HG02798 (cell line): ENCODE results near the gene NOG.

Experiments used
- ATAC-seq: cut with Tn5 transposase; IDR thresholded peaks from one replicate; pipeline ENCODE4 v1.9.1; 2021; ENCODE audit warnings: mild to moderate bottlenecking; ENCODE audit not compliant: unreplicated experiment, poor library complexity

The NOG gene

GRCh38 chr17:56596691-56597494, 3.4 kb downstream of the NOG start:
- ATAC-seq, result no peak

- ATAC-seq, result no peak
These were observed 4.0 kb downstream of the NOG start for GRCh38 chr17:56597495-56597990.

DNA sequence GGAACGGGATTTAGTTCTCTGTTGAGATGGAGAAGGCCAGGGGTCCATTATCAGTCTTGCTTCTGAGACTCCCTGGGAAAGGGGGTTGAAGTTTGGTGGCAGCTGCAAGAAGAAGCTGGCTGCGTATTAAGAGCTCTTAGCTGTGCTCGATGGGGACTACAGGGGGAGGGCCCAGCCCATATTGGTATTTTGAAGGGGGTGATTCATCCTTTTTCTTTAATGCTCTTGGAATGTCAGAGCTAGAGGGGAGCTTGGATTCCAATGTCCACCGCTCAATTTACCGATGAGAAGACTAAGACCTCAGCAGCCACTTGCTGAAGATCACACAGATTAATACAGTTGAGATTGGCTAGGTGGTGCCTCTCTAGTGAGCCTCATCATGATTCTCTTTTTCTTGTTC, 5.0 kb downstream of the NOG start:
- ATAC-seq, result no peak

DNA sequence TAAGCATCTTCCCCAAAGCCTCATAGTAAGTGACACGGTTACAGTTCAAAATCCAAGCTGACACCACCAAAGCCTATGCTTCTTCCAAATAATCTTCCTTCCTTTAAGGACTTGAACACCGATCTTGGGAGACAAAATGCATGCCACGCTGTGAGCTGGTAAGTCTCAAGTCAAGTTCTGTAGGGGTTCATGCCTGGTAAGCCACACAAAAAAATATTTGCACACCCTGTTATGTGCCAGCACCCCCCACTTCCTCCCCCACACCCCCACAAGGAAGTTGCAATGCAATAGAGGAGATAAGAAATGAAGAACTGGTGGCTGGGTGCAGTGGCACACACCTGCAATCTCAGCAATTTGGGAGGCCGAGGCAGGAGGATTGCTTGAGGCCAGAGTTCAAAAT, 5.6 kb downstream of the NOG start:
- ATAC-seq, result no peak

DNA sequence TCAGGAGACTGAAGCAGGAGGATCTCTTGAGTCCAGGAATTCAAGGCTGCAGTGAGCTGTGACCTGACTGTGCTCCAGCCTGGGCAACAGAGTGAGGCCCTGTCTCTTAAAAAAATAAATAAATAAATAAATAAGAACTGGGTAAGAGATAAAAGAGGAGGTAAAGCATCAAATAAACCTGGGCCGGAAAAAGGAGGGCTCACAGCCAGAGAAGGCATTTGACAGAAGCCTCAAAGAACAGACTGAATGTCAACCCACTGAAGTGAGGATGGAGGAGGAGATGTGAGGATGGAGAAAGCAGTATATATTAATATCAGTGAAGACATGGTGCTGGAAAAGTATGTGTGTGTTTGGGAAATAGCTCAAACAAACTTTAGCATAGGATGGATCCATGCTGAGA, 6.1 kb downstream of the NOG start:
- no peak for ATAC-seq

GRCh38 chr17:56600256-56600655, 6.8 kb downstream of the NOG start:
- ATAC-seq, result no peak

DNA sequence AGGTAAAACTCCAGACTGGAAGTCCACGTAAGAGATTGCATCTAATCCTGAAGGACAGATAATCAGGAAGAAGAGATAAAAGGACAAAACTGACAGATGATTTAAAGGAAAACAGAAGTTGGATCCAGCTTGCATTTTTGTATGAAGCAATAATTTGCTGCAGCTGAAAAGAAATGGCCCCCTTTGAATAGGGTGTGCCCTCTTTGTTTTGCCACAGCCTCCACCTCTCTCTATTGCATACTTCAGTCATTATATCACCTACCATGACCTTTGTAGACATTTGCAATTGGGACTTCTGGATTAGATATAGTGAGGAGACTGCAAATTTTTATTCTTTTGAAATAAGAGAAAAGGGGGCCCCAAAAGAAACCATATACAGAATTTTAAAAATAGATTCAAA, 8.1 kb downstream of the NOG start:
- ATAC-seq, result no peak

DNA sequence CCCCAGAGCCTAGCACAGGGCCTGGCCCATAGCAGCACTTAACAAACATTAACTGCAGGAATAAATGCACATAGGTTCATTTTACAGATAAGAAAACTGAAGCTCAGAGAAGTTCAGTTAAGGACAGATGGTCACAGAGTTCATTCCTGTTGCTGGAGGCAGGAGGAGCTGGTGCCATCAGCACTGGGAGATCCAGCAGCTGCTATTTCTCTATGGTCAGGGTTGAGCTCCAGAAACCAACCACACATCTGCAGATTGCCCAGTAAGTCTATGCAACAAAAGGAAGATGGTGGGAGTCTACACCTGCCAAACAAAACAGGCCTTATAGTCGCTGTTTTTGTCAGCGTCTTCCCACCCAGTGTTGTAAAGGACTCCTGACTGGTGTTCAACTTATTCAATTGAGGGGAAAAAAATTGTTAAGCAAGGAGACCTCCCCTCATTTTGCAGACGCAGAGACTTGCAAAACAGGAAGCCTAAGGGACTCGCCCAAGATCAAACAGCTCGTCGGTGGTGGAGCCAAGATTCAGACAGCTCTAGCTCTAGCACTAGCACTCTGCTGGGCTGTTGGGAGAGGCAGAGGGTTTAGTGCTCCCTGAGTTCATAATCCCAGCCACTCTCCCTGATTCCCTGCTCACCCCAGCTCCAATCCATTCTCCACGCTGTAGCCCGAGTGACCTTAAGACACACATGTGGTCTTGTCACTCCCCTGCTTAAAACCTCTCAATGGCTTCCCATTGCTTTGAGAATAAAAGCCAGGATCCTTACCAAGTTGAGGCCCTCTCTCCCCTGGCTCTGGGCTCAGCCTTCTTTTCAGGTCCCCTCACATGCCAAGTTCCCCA, 9.0 kb downstream of the NOG start:
- ATAC-seq, result no peak

- no peak for ATAC-seq
These were observed 10.2 kb downstream of the NOG start for GRCh38 chr17:56603486-56604238.

- no peak for ATAC-seq
These were observed 11.3 kb downstream of the NOG start for GRCh38 chr17:56604691-56605290.

DNA sequence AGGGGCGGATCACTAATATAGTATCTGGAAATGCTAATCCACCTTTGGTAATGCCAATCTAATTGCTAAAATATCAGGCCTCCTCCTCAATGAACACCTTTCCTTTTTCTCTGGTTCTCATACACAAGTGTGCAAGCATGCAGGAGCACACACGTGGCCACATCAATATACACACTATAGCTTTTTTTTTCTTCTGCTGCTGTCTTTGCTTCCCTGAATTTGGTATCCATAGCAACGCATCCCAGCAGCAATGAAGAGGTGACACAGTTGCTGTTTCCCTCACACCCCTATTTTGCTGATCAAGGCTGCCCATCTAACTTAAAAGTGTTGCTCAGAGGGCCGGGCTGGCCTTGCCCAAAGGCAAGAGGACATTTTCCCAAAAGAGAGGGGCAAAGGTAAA, 15.4 kb downstream of the NOG start:
- no peak for ATAC-seq

- ATAC-seq, result no peak
These were observed 16.8 kb downstream of the NOG start for GRCh38 chr17:56610321-56610720.

DNA sequence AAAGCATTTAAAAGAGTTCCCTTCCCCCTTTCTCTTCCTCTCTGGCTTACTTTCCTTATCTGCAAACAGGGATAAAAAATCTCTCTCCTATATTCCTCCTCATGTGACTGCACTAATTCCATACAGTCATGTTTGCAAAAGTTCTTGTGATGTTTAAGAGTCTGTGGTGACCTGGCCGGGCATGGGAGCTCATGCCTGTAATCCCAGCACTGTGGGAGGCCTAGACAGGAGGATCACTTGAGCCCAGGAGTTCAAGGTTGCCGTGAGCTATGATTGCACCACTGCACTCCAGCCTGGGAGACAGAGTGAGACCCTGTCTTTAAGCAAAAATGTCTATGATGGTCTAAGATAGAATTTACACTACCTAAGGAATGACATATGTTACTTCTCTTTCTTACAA, 19.6 kb downstream of the NOG start:
- no peak for ATAC-seq

DNA sequence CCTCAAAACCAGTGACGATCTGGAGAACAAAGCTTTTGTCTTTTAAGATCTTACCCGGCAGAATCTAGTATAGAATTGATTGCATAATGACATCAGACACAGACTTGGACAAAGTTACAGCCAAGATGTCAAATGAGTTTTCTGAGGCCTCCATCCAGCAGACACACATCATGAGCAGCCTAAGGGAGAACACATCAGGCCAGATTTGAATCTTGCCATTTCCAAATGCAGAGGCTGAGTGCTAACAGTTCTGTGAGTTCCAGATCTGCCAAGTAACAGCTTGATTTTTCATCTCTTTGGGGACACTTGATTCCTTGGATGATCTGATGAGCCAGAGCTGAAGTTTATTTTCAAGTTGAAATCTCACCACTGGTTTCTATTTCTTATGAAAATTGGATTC, 21.0 kb downstream of the NOG start:
- no peak for ATAC-seq

GRCh38 chr17:56616239-56616638, 22.7 kb downstream of the NOG start:
- no peak for ATAC-seq

DNA sequence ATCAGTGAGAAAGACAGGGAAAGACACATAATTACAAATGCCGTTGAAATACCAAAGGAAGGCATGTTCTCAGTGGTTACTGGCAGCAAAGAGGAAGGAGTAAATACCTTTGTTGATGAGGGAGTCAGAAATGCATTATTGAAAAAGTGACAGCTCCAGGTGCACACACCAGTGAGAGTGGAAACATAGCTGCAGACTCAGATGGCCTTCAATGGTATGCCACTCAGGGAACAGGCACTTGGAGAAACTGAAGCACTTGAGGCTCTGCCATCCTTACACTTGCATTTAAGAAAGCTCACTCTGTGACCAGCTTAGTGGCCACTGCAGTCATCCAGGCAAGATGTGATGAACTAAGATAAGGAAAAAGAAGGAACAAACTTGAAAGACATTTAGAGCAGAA, 29.9 kb downstream of the NOG start:
- ATAC-seq, result no peak

DNA sequence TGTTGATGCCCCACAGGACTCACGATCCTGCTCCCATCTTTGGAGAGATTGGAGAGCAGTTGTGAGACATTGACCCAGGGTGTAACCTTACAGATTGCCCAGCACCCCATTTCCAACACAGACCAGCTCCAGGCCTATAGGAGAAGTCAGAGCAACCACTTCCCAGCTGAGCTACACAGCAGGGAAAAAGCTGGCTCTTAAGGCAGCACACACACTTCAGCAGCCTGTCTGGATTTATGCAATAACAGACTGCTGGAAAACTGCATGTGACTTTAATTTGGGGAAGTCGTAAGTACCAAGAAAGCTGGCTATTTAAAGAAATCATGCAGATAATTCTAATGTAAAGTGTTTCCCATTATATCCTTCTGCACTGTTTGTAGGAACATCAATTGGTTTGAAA, 30.8 kb downstream of the NOG start:
- no peak for ATAC-seq

DNA sequence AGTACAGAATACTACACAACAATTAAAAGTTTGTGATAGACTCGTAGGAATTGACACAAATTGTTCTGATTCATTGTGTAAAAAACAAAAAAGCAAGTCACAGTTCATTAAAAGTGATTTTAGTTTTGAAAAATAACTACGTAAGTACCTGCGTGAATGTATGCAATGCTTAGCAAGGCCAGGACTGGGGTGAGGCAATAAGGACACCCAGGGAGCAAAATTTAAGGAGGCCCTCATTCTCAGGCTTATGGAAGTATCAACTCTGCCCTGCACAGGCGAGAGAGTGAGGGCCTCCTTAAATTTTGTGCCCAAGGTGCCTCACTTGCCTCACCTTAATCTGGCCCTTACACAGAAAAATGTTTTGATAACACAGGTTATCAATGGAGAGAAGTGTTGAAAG, 31.4 kb downstream of the NOG start:
- ATAC-seq, result no peak

DNA sequence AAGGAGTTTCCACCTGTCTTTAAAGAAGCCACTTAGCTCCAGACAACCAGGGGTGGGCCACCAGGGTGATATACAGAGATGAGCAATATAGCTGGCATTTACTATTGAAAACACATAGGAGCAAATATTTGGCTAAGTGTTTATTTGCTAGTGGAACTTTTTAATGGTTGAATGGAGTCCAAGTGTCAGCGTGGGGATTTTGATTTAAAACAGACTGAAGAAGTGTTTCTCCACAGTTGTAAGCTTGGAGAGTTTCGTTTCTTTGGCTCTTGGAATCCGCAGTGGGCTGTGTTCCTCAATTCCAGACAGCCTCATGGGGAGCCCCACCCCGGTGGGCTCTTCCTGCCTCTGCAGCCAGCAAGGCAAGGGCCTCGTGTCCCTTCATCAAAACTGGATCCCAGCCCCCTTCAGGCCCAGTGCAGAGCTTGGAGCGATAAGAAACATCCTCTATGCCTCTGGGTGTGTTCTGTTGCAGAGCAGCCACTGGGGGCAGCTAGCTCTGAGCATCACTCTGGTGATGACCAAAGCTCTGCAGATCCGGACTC, 36.1 kb downstream of the NOG start:
- ATAC-seq, result no peak

- ATAC-seq, result no peak
These were observed 36.7 kb downstream of the NOG start for GRCh38 chr17:56630202-56630601.
